GM12878 (cell line): ENCODE measurements around the gene NKD2. TPM values are rescaled to one million over a fixed set of nuclear protein-coding genes. Genes with fewer than 3 reads are reported as not detected.

Experiments used
- ATAC-seq: fragments of 200-7000 bp; cut with Tn5 transposase; 3 replicates; pipeline ENCODE4 v1.9.1; 2020; ENCODE audit warnings: mild to moderate bottlenecking, moderate library complexity
- BruUV-seq: library from RNA; stranded (reverse); fragments of 400-500 nt; replicated peaks from 2 replicates; lab custom pipeline; 2021; lab: Mats Ljungman, UMichigan
- CTCF ChIA-PET: fragments of 300-600 bp; sonication (Branson Sonifier 250); formaldehyde crosslinking; extraction: SDS; loops from one replicate; lab custom pipeline; 2021; ENCODE audit warnings: inconsistent platforms; lab: Yijun Ruan, JAX
- POLR2A ChIA-PET: fragments of 350-600 bp; formaldehyde crosslinking; extraction: SDS; loops from one replicate; lab custom pipeline; 2021; ENCODE audit warnings: inconsistent platforms; lab: Charles Lee
- RAD21 ChIA-PET: fragments of 300-600 bp; sonication (Branson Sonifier 250); formaldehyde crosslinking; loops from one replicate; lab custom pipeline; 2023; ENCODE audit warnings: antibody characterized with exemption; ENCODE audit not compliant: unreplicated experiment; lab: Charles Lee
- SMC1A ChIA-PET: fragments of 300-600 bp; sonication (Branson Sonifier 250); formaldehyde crosslinking; loops from one replicate; lab custom pipeline; 2023; ENCODE audit not compliant: unreplicated experiment, uncharacterized antibody; lab: Charles Lee
- DNase-seq: peaks from one replicate; pipeline ENCODE4 v3.0.0-alpha.2; 2011; ENCODE audit warnings: low read depth, low spot score
- FAIRE-seq: peaks from 3 replicates; lab custom pipeline; 2011; peaks lifted over from hg19 to GRCh38; lab: Jason Lieb, UNC
- H2AFZ ChIP-seq: 2 replicates; pipeline ENCODE4 v1.6.0; 2011; ENCODE audit warnings: low read depth, low read length, control low read depth; ENCODE audit not compliant: control insufficient read depth
- H3K27ac ChIP-seq: 2 replicates; pipeline ENCODE4 v1.5.1; 2011; ENCODE audit warnings: control low read depth; ENCODE audit not compliant: control insufficient read depth, insufficient read depth
- H3K27me3 ChIP-seq, 2 experiments: replicated peaks in 1 of 2; 2 replicates each; pipeline versions ENCODE4 v1.6.0 to v1.6.1; 2011; ENCODE audit warnings: low read length in 1 of 2; ENCODE audit not compliant: control insufficient read depth in 2 of 2, insufficient read depth in 2 of 2
- H3K36me3 ChIP-seq, 2 experiments: 2 replicates each; pipeline ENCODE4 v1.5.1; 2011; ENCODE audit warnings: low read length in 1 of 2; ENCODE audit not compliant: control insufficient read depth in 2 of 2, insufficient read depth in 2 of 2
- H3K4me1 ChIP-seq: 2 replicates; pipeline ENCODE4 v1.6.1; 2011; ENCODE audit warnings: mild to moderate bottlenecking, low read length, moderate library complexity, mixed read lengths; ENCODE audit not compliant: control insufficient read depth, insufficient read depth
- H3K4me2 ChIP-seq: 2 replicates; pipeline ENCODE4 v1.6.0; 2011; ENCODE audit warnings: control low read depth; ENCODE audit not compliant: control insufficient read depth, insufficient read depth
- H3K4me3 ChIP-seq: fragments of 200-600 bp; sonication (generic); 2 replicates; pipeline ENCODE4 v1.5.1; 2016
- H3K79me2 ChIP-seq: 2 replicates; pipeline ENCODE4 v1.6.0; 2011; ENCODE audit warnings: low read length; ENCODE audit not compliant: control insufficient read depth, insufficient read depth
- H3K9ac ChIP-seq: 2 replicates; pipeline ENCODE4 v1.8.0; 2011; ENCODE audit warnings: low read length, control low read depth, mixed read lengths; ENCODE audit not compliant: control insufficient read depth, insufficient read depth
- H3K9me3 ChIP-seq: replicated peaks from 3 replicates; pipeline ENCODE4 v1.5.1; 2011; ENCODE audit warnings: mild to moderate bottlenecking, low read length; ENCODE audit not compliant: control insufficient read depth, insufficient read depth
- H4K20me1 ChIP-seq: 2 replicates; pipeline ENCODE4 v1.6.0; 2011; ENCODE audit not compliant: control insufficient read depth, insufficient read depth
- BCL3 ChIP-seq: IDR thresholded peaks from 2 replicates; pipeline ENCODE4 v1.6.1; 2011; ENCODE audit warnings: borderline replicate concordance, low read depth, mild to moderate bottlenecking, moderate library complexity, low read length; ENCODE audit not compliant: insufficient read depth, poor library complexity, severe bottlenecking
- CTCF ChIP-seq, 3 experiments: IDR thresholded peaks in 2 of 3; conservative IDR thresholded peaks in 1 of 3; 2 replicates each; pipeline ENCODE4 v1.5.1; 2011; ENCODE audit warnings: low read depth in 3 of 3, low read length in 3 of 3, mild to moderate bottlenecking in 3 of 3, control low read depth in 2 of 3, moderate library complexity in 2 of 3, inconsistent platforms in 1 of 3, mixed read lengths in 1 of 3; ENCODE audit not compliant: control insufficient read depth in 2 of 3, insufficient read depth in 1 of 3; ENCODE audit errors: extremely low read depth in 1 of 3
- DPF2 ChIP-seq: fragments of 450-650 bp; IDR thresholded peaks from 2 replicates; pipeline ENCODE4 v1.6.1; 2017; ENCODE audit warnings: mild to moderate bottlenecking
- ESRRA ChIP-seq: IDR thresholded peaks from 2 replicates; pipeline ENCODE4 v1.6.1; 2012; ENCODE audit warnings: mild to moderate bottlenecking, low read length, improper control_type of control experiment
- HDAC6 ChIP-seq: fragments of 200-600 bp; sonication (generic); IDR thresholded peaks from one replicate; pipeline ENCODE4 v1.8.0; 2017; ENCODE audit warnings: antibody characterized with exemption; ENCODE audit not compliant: unreplicated experiment
- IKZF1 ChIP-seq: fragments of 450-650 bp; conservative IDR thresholded peaks from 2 replicates; pipeline ENCODE4 v1.6.1; 2017; ENCODE audit warnings: antibody characterized with exemption, mild to moderate bottlenecking
- RAD21 ChIP-seq: IDR thresholded peaks from 2 replicates; pipeline ENCODE4 v1.6.1; 2011; ENCODE audit warnings: mild to moderate bottlenecking, low read depth, low read length, moderate library complexity; ENCODE audit not compliant: insufficient read depth
- RAD51 ChIP-seq: fragments of 450-650 bp; IDR thresholded peaks from 2 replicates; pipeline ENCODE4 v1.6.1; 2016; ENCODE audit warnings: moderate library complexity, mild to moderate bottlenecking, inconsistent platforms
- USF2 ChIP-seq: IDR thresholded peaks from 2 replicates; pipeline ENCODE4 v1.6.1; 2011; ENCODE audit warnings: low read depth, low read length, improper control_type of control experiment, borderline replicate concordance
- ZNF274 ChIP-seq: IDR thresholded peaks from one replicate; pipeline ENCODE4 v1.8.0; 2011; ENCODE audit not compliant: insufficient read length, insufficient read depth
- WGBS: methylation state at CpG from one replicate; pipeline ENCODE4 v1.1.6; 2016; ENCODE audit warnings: low lambda C conversion rate; ENCODE audit not compliant: insufficient replicate concordance, insufficient coverage; ENCODE audit errors: missing lambda C conversion rate; 5-methylcytosine and 5-hydroxymethylcytosine counted together
- in situ Hi-C: fragments of 300-500 bp; cut with MboI; formaldehyde crosslinking; loops from 9 replicates; pipeline ENCODE4 v1.14.3; 2018; ENCODE audit warnings: mixed read lengths
- intact Hi-C: fragments of 100-400 bp; cut with micrococcal nuclease; formaldehyde crosslinking; loops from one replicate; pipeline ENCODE4 v1.14.2; 2022; ENCODE audit not compliant: unreplicated experiment
- polyA plus RNA-seq, 11 experiments: library from polyadenylated mRNA; depleted of rRNA in 4 of 11; unstranded in 6 of 11; stranded (reverse) in 5 of 11; fragments of >200 nt; fragmentation: Nextera tagmentation in 4 of 11; fragmentation: Illumina TruSeq in 1 of 11; extraction: Ambion mirVana in 4 of 11; extraction: Trizol in 1 of 11; gene quantifications; 1 replicate in 1 of 11; 2 replicates in 10 of 11; pipeline versions ENCODE4 v1.2.1 to v1.2.3, GENCODE V29; 2011 to 2016; ENCODE audit warnings: inconsistent platforms in 2 of 11, missing spikeins in 2 of 11, low read depth in 1 of 11
- total RNA-seq, 4 experiments: library from RNA; depleted of rRNA in 3 of 4; stranded (reverse); fragments of >200 nt in 3 of 4; fragmentation: Illumina TruSeq in 1 of 4; extraction: Trizol in 1 of 4; gene quantifications; 2 replicates each; pipeline versions ENCODE4 v1.2.1 to v1.2.3, GENCODE V29; 2013 to 2021

The NKD2 gene
- total and polyA plus RNA-seq, 10 of the 15 experiments (the other 5 are each of a cell fraction or from before 2014, with no cell fraction given) = 0.20 to 0.83 (median 0.26) TPM; not detected in 7

- ATAC-seq = peak; percentile 55
- no peak overlapping the region for H3K4me2 ChIP-seq
- no peak for DNase-seq
- H3K9ac ChIP-seq = no peak overlapping the region
- WGBS = 37% methylated on average over 26 of the region's 27 CpGs
- ChIA-PET CTCF (interaction anchor here (1.4 kb wide), 1 partner anchor 59 kb away, joined by 3 read pairs; no protein-coding TSS in a partner anchor), SMC1A (no interaction called here), RAD21 (no interaction called here), POLR2A (no interaction called here)
- intact Hi-C loops (no loop called here), in situ Hi-C loops (no loop called here)
- FAIRE-seq = no peak
- H3K9me3 ChIP-seq = no peaks in the 10 kb centered on the region; the same call in 2 of the 3 replicates
- no peaks in the 10 kb centered on the region for H3K36me3 ChIP-seq
- H4K20me1 ChIP-seq = no peaks in the 10 kb centered on the region
- H3K79me2 ChIP-seq = no peaks in the 10 kb centered on the region
- H2AFZ ChIP-seq = no peak overlapping the region
- no peak overlapping the region for H3K4me3 ChIP-seq
- no TSS peak for BruUV-seq
- H3K4me1 ChIP-seq = no peaks in the 10 kb centered on the region
- H3K27ac ChIP-seq = no peak overlapping the region
- H3K27me3 ChIP-seq = no peaks in the 10 kb centered on the region
- TF ChIP-seq RAD21 (peak; percentile 35; the same call in 1 of the 2 replicates), CTCF (IDR thresholded peaks at IDR 0.05 in 2 of 3, conservative IDR thresholded peaks at IDR 0.05 in 1 of 3; ENCODE audit: control insufficient read depth in 2 of 3, extremely low read depth in 1 of 3, insufficient read depth in 1 of 3, low read depth in 3 of 3, low read length in 3 of 3) (peak in 2 of 3 experiments; percentile 35 to 41; a peak in 3 of 6 replicates), ZNF274 (no peak)
These were observed 26.0 kb upstream of the NKD2 start for GRCh38 chr5:982377-983237.

GRCh38 chr5:983238-983524, 25.4 kb upstream of the NKD2 start:
- Histone ChIP-seq H2AFZ (no peak overlapping the region), H3K9me3 (no peaks in the 10 kb centered on the region; the same call in 2 of the 3 replicates), H3K27me3 (no peaks in the 10 kb centered on the region), H3K79me2 (no peaks in the 10 kb centered on the region), H3K27ac (no peak overlapping the region), H3K4me2 (no peak overlapping the region), H3K4me3 (no peak overlapping the region), H4K20me1 (no peaks in the 10 kb centered on the region), H3K36me3 (no peaks in the 10 kb centered on the region), H3K4me1 (no peaks in the 10 kb centered on the region), H3K9ac (no peak overlapping the region)
- ATAC-seq (no peak), DNase-seq (no peak), FAIRE-seq (no peak)
- in situ Hi-C loops (no loop called here), intact Hi-C loops (no loop called here)
- 14% methylated on average over 1 of the region's 7 CpGs for WGBS
- ChIA-PET RAD21 (no interaction called here), CTCF (no interaction called here), SMC1A (no interaction called here), POLR2A (no interaction called here)
- no TSS peak for BruUV-seq
- TF ChIP-seq IKZF1 = no peak
- TF ChIP-seq ESRRA = no peak
- TF ChIP-seq RAD51 = no peak
- no peak for TF ChIP-seq BCL3
- no peak for TF ChIP-seq DPF2
- TF ChIP-seq HDAC6 = no peak
- no peak for TF ChIP-seq USF2
